Sciatic nerve (tissue), 2 donors: ENCODE results near the gene RFT1. TPM values are rescaled to one million over a fixed set of nuclear protein-coding genes. Genes with fewer than 3 reads are reported as not detected.

Source experiments
- ATAC-seq: fragments of 200-7000 bp; cut with Tn5 transposase; one replicate; pipeline ENCODE4 v1.9.1; 2020; ENCODE audit warnings: mild to moderate bottlenecking, moderate library complexity
- DNase-seq: peaks from one replicate; pipeline ENCODE4 v3.0.0-alpha.2; 2020; ENCODE audit warnings: low spot score
- intact Hi-C: fragments of 100-400 bp; cut with DNase I; formaldehyde crosslinking; loops from one replicate; pipeline ENCODE4 v1.14.2; 2022
- total RNA-seq: library from RNA; stranded (reverse); fragmentation: NEBNext Ultra II Directional; extraction: Animal tissue kit (Norgen Biotek cat#: 25700); gene quantifications from one replicate; pipeline ENCODE4 v1.2.1, GENCODE V29; 2021
- donor health status: DM: no; HTN: no; CAD: no.
- donor health status: DM: no; HTN: no; CAD: no.

The RFT1 gene
- total RNA-seq, 1 donor from 2014 or later = 21.3 TPM

- intact Hi-C loops = no loop called here
- DNase-seq (peak; percentile 43), ATAC-seq (no peak)
Measured at GRCh38 chr3:53079791-53080555, 50.3 kb downstream of the RFT1 start.

GRCh38 chr3:53079147-53079546, 51.1 kb downstream of the RFT1 start:
- peak; percentile 31 for DNase-seq
- no peak for ATAC-seq
- intact Hi-C loops = no loop called here

- ATAC-seq (no peak), DNase-seq (no peak)
- intact Hi-C loops = no loop called here
Measured at GRCh38 chr3:53078656-53079055, 51.6 kb downstream of the RFT1 start.

GRCh38 chr3:53077476-53078220, 52.6 kb downstream of the RFT1 start:
- intact Hi-C loops = no loop called here
- peak; percentile 41 for DNase-seq
- no peak for ATAC-seq

- DNase-seq (peak; percentile 39), ATAC-seq (no peak)
- intact Hi-C loops = no loop called here
Measured at GRCh38 chr3:53075743-53076140, 54.5 kb downstream of the RFT1 start.

- DNase-seq (peak; percentile 17), ATAC-seq (no peak)
- intact Hi-C loops = no loop called here
Measured at GRCh38 chr3:53074761-53075742, 55.2 kb downstream of the RFT1 start.

GRCh38 chr3:53074366-53074696, 55.9 kb downstream of the RFT1 start:
- ATAC-seq = no peak
- peak; percentile 42 for DNase-seq
- intact Hi-C loops = no loop called here

GRCh38 chr3:53073553-53074365, 56.5 kb downstream of the RFT1 start:
- ATAC-seq (peak; percentile 14), DNase-seq (peak; percentile 55)
- intact Hi-C loops = no loop called here

- intact Hi-C loops = no loop called here
- DNase-seq (peak; percentile 90), ATAC-seq (peak; percentile 95)
Measured at GRCh38 chr3:53072653-53073552, 57.3 kb downstream of the RFT1 start.

- ATAC-seq (no peak), DNase-seq (peak; percentile 45)
- intact Hi-C loops = no loop called here
Measured at GRCh38 chr3:53071882-53072431, 58.3 kb downstream of the RFT1 start.

GRCh38 chr3:53069422-53070068, 60.7 kb downstream of the RFT1 start:
- ATAC-seq (no peak), DNase-seq (peak; percentile 21)
- intact Hi-C loops = no loop called here

- ATAC-seq (no peak), DNase-seq (no peak)
- intact Hi-C loops = no loop called here
Measured at GRCh38 chr3:53068176-53068575, 62.1 kb downstream of the RFT1 start.

GRCh38 chr3:53067567-53067966, 62.7 kb downstream of the RFT1 start:
- ATAC-seq (no peak), DNase-seq (no peak)
- intact Hi-C loops = no loop called here

- no peak for DNase-seq
- intact Hi-C loops = no loop called here
- no peak for ATAC-seq
Measured at GRCh38 chr3:53065841-53066480, 64.3 kb downstream of the RFT1 start.

- no peak for DNase-seq
- no peak for ATAC-seq
- intact Hi-C loops = no loop called here
Measured at GRCh38 chr3:53062905-53063304, 67.3 kb downstream of the RFT1 start.

- intact Hi-C loops = no loop called here
- ATAC-seq (no peak), DNase-seq (no peak)
Measured at GRCh38 chr3:53056442-53056841, 73.8 kb downstream of the RFT1 start.
